ENCODE results near the gene TCP11L2.

GRCh38 chr12:106265116-106265515, 37.4 kb upstream of the TCP11L2 start:
- TF ChIP-seq CTCF (IDR thresholded peaks at IDR 0.05) (no peak), POLR2A (IDR thresholded peaks at IDR 0.05) (no peak)

All from uterus (tissue), 2 donors.